ENCODE data around the gene ZDHHC14.

- TF ChIP-seq CTCF (conservative IDR thresholded peaks at IDR 0.05; ENCODE audit: low read depth, low read length) (no peak), EZH2 (IDR thresholded peaks at IDR 0.05; ENCODE audit: borderline replicate concordance, low read depth, low read length, poor library complexity, severe bottlenecking) (no peak)
Observed at GRCh38 chr6:157551041-157551832, 170.2 kb downstream of the ZDHHC14 start.

All from A673 (cell line).